ENCODE data around the gene THEM5.
A peak's percentile ranks its signal among the peaks of the same experiment; 100 is the strongest.

THEM5 gene

GRCh38 chr1:151838222-151839081 is 15.1 kb downstream of the THEM5 start:
- DNase-seq: peak; percentile 51

GRCh38 chr1:151837884-151838221 is 15.7 kb downstream of the THEM5 start:
- DNase-seq: no peak

GRCh38 chr1:151837197-151837596 is 16.3 kb downstream of the THEM5 start:
- peak; percentile 30 for DNase-seq

- DNase-seq: no peak
Observed at GRCh38 chr1:151835596-151835995, 17.9 kb downstream of the THEM5 start.

- DNase-seq: no peak
Observed at GRCh38 chr1:151834239-151834638, 19.3 kb downstream of the THEM5 start.

GRCh38 chr1:151833172-151833900 is 20.2 kb downstream of the THEM5 start:
- no peak for DNase-seq

GRCh38 chr1:151832318-151832980 is 21.1 kb downstream of the THEM5 start:
- no peak for DNase-seq

- no peak for DNase-seq
Observed at GRCh38 chr1:151831605-151832004, 21.9 kb downstream of the THEM5 start, which contains the start of gene RORC. TSS of gene RORC (minus strand) at chr1:151831802. CDS start at chr1:151831764, 38 bp downstream.

- DNase-seq: no peak
Observed at GRCh38 chr1:151831256-151831591, 22.3 kb downstream of the THEM5 start.

- no peak for DNase-seq
Observed at GRCh38 chr1:151830055-151830454, 23.5 kb downstream of the THEM5 start.

GRCh38 chr1:151829352-151830046 is 24.0 kb downstream of the THEM5 start:
- DNase-seq: no peak

- no peak for DNase-seq
Observed at GRCh38 chr1:151828921-151829320, 24.6 kb downstream of the THEM5 start.

- DNase-seq: no peak
Observed at GRCh38 chr1:151827853-151828252, 25.7 kb downstream of the THEM5 start.

- DNase-seq: peak; percentile 42
Observed at GRCh38 chr1:151825751-151826660, 27.5 kb downstream of the THEM5 start.

GRCh38 chr1:151825204-151825603 is 28.3 kb downstream of the THEM5 start:
- no peak for DNase-seq

- DNase-seq: no peak
Observed at GRCh38 chr1:151823175-151823574, 30.3 kb downstream of the THEM5 start.

GRCh38 chr1:151822404-151822803 is 31.1 kb downstream of the THEM5 start:
- peak; percentile 70 for DNase-seq

GRCh38 chr1:151820940-151821339 is 32.6 kb downstream of the THEM5 start:
- no peak for DNase-seq

- no peak for DNase-seq
Observed at GRCh38 chr1:151819976-151820623, 33.4 kb downstream of the THEM5 start.

- DNase-seq: no peak
Observed at GRCh38 chr1:151819227-151819835, 34.2 kb downstream of the THEM5 start.

GRCh38 chr1:151817353-151817730 is 36.2 kb downstream of the THEM5 start:
- no peak for DNase-seq
